NCI-H2171 (cell line): Measurements from ENCODE around the gene GZF1.
A peak's percentile ranks its signal among the peaks of the same experiment; 100 is the strongest.

Source experiments
- DNase-seq: peaks from one replicate; lab custom pipeline; 2025; lab: John Stamatoyannopoulos, UW

Gene GZF1

GRCh38 chr20:23361476-23362391 lies at the start of gene GZF1:
TSS of gene GZF1 (plus strand) at chr20:23362182. CDS start at chr20:23364384, 2,202 bp downstream.
- DNase-seq: peak; percentile 98

GRCh38 chr20:23313271-23313670 lies 48.7 kb upstream of the GZF1 start:
- no peak for DNase-seq

GRCh38 chr20:23314699-23315098 lies 47.3 kb upstream of the GZF1 start:
- no peak for DNase-seq

- DNase-seq: no peak
Measured at GRCh38 chr20:23315099-23315498, 46.9 kb upstream of the GZF1 start.

GRCh38 chr20:23316626-23317025 lies 45.4 kb upstream of the GZF1 start:
- DNase-seq: no peak

GRCh38 chr20:23317081-23317480 lies 44.9 kb upstream of the GZF1 start:
- DNase-seq: no peak

GRCh38 chr20:23318347-23318746 lies 43.6 kb upstream of the GZF1 start:
- DNase-seq: no peak

GRCh38 chr20:23320317-23320716 lies 41.7 kb upstream of the GZF1 start:
- DNase-seq: no peak

- no peak for DNase-seq
Measured at GRCh38 chr20:23325107-23325506, 36.9 kb upstream of the GZF1 start.

- no peak for DNase-seq
Measured at GRCh38 chr20:23326774-23327173, 35.2 kb upstream of the GZF1 start.

- DNase-seq: no peak
Measured at GRCh38 chr20:23327617-23328333, 34.2 kb upstream of the GZF1 start.

GRCh38 chr20:23331450-23332350 lies 30.3 kb upstream of the GZF1 start:
- no peak for DNase-seq

GRCh38 chr20:23332467-23332866 lies 29.5 kb upstream of the GZF1 start:
- no peak for DNase-seq

GRCh38 chr20:23334111-23334510 lies 27.9 kb upstream of the GZF1 start:
- no peak for DNase-seq

GRCh38 chr20:23335521-23335920 lies 26.5 kb upstream of the GZF1 start:
- no peak for DNase-seq

- no peak for DNase-seq
Measured at GRCh38 chr20:23336476-23336875, 25.5 kb upstream of the GZF1 start.

GRCh38 chr20:23337312-23337711 lies 24.7 kb upstream of the GZF1 start:
- no peak for DNase-seq

GRCh38 chr20:23339986-23340385 lies 22.0 kb upstream of the GZF1 start:
- no peak for DNase-seq

- peak; percentile 31 for DNase-seq
Measured at GRCh38 chr20:23340524-23340923, 21.5 kb upstream of the GZF1 start.

GRCh38 chr20:23341073-23341472 lies 20.9 kb upstream of the GZF1 start:
- no peak for DNase-seq

- DNase-seq: no peak
Measured at GRCh38 chr20:23343590-23343989, 18.4 kb upstream of the GZF1 start.

- no peak for DNase-seq
Measured at GRCh38 chr20:23344336-23344735, 17.6 kb upstream of the GZF1 start.
